Neural cell (in vitro differentiated cells): ENCODE data around the gene COL6A6.

ENCODE experiments used
- TAF1 ChIP-seq: IDR thresholded peaks from 2 replicates; pipeline ENCODE4 v1.6.1; 2012; ENCODE audit warnings: low read depth
- TF ChIP-seq, protein P1 (sequence below): fragments of 450-650 bp; IDR thresholded peaks from 2 replicates; pipeline ENCODE4 v1.5.1; 2014; ENCODE audit warnings: antibody characterized with exemption, mild to moderate bottlenecking, moderate library complexity; ENCODE audit not compliant: poor library complexity, severe bottlenecking

DNA sequence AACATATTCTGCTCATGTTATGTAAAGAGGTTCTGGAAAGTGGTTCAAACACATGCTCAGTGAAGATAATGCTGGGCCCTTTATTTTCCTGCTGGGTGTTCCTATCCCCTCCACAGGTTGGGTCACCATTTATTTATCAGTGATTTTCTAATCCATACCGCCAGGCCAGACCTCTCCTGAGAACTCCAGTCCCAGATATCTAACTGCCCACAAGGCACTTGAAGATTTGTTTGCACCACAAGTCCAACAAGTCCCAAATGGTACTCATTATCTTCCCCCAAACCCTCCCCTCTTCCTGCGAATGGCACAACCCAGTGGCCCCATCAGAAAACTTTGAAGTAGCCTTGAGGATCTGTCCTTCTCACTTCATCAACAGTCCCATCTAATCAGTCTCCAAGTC, 5.4 kb downstream of the COL6A6 start:
- TF ChIP-seq, protein P1, sequence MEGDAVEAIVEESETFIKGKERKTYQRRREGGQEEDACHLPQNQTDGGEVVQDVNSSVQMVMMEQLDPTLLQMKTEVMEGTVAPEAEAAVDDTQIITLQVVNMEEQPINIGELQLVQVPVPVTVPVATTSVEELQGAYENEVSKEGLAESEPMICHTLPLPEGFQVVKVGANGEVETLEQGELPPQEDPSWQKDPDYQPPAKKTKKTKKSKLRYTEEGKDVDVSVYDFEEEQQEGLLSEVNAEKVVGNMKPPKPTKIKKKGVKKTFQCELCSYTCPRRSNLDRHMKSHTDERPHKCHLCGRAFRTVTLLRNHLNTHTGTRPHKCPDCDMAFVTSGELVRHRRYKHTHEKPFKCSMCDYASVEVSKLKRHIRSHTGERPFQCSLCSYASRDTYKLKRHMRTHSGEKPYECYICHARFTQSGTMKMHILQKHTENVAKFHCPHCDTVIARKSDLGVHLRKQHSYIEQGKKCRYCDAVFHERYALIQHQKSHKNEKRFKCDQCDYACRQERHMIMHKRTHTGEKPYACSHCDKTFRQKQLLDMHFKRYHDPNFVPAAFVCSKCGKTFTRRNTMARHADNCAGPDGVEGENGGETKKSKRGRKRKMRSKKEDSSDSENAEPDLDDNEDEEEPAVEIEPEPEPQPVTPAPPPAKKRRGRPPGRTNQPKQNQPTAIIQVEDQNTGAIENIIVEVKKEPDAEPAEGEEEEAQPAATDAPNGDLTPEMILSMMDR: no peak
- no peak for TF ChIP-seq TAF1
